SU-DHL-6 (cell line): Measurements from ENCODE around the gene CNTNAP5.

ENCODE experiments used
- H2AFZ ChIP-seq: fragments of 200-600 bp; sonication (generic); 2 replicates; pipeline ENCODE4 v1.6.1; 2014; ENCODE audit warnings: low read depth, mild to moderate bottlenecking, moderate library complexity, mixed read lengths, antibody characterized with exemption, low read length; ENCODE audit not compliant: severe bottlenecking
- H3F3A ChIP-seq: fragments of 200-600 bp; shearing (Covaris generic); 2 replicates; pipeline ENCODE4 v1.6.0; 2016; ENCODE audit warnings: antibody characterized with exemption, mild to moderate bottlenecking; ENCODE audit not compliant: insufficient read depth
- H3K27ac ChIP-seq: fragments of 200-600 bp; sonication (generic); 2 replicates; pipeline ENCODE4 v1.5.1; 2016; ENCODE audit warnings: low read depth, mild to moderate bottlenecking, low read length, moderate library complexity, mixed read lengths
- H3K27me3 ChIP-seq: fragments of 200-600 bp; sonication (generic), shearing (Covaris generic); 2 replicates; pipeline ENCODE4 v1.6.0; 2014; ENCODE audit warnings: mild to moderate bottlenecking, low read length
- H3K36me3 ChIP-seq: fragments of 200-600 bp; sonication (generic); 2 replicates; pipeline ENCODE4 v1.6.1; 2014; ENCODE audit warnings: mild to moderate bottlenecking, low read length, mixed read lengths
- H3K4me2 ChIP-seq: fragments of 300-600, 200-600 bp; shearing (Covaris generic), sonication (generic); 2 replicates; pipeline ENCODE4 v1.6.0; 2014; ENCODE audit warnings: low read length, low read depth, mild to moderate bottlenecking; ENCODE audit not compliant: poor library complexity, severe bottlenecking
- H3K4me3 ChIP-seq: fragments of 200-600 bp; sonication (generic); 2 replicates; pipeline ENCODE4 v1.5.1; 2014; ENCODE audit warnings: antibody characterized with exemption, low read length, mild to moderate bottlenecking, mixed read lengths; ENCODE audit not compliant: insufficient read depth, poor library complexity, severe bottlenecking
- H3K79me2 ChIP-seq: fragments of 200-600 bp; sonication (generic); 2 replicates; pipeline ENCODE4 v1.6.1; 2014; ENCODE audit warnings: mild to moderate bottlenecking, low read length, moderate library complexity; ENCODE audit not compliant: insufficient read depth
- H3K9ac ChIP-seq: fragments of 200-600 bp; sonication (generic); 2 replicates; pipeline ENCODE4 v1.7.0; 2014; ENCODE audit warnings: mild to moderate bottlenecking, low read length
- H3K9me2 ChIP-seq: fragments of 200-600 bp; sonication (generic); replicated peaks from 2 replicates; pipeline ENCODE4 v1.6.1; 2014; ENCODE audit warnings: low read length; ENCODE audit not compliant: insufficient read depth
- H3K9me3 ChIP-seq: fragments of 200-600 bp; sonication (generic); 2 replicates; pipeline ENCODE4 v1.6.1; 2014; ENCODE audit warnings: low read length, mixed read lengths; ENCODE audit not compliant: insufficient read depth
- H4K20me1 ChIP-seq: fragments of 200-600 bp; sonication (generic); 2 replicates; pipeline ENCODE4 v1.6.1; 2014; ENCODE audit warnings: low read depth, mild to moderate bottlenecking, antibody characterized with exemption, low read length, moderate library complexity, mixed read lengths
- EZH2phosphoT487 ChIP-seq: fragments of 200-600 bp; sonication (generic), shearing (Covaris generic); conservative IDR thresholded peaks from 2 replicates; pipeline ENCODE4 v1.6.1; 2018; ENCODE audit warnings: mild to moderate bottlenecking, antibody characterized with exemption, low read length, moderate library complexity, mixed read lengths
- TF ChIP-seq, protein P1 (sequence below): fragments of 200-600 bp; sonication (generic); IDR thresholded peaks from one replicate; pipeline ENCODE4 v1.5.1; 2017; ENCODE audit warnings: antibody characterized with exemption, mild to moderate bottlenecking, low read length, moderate library complexity; ENCODE audit not compliant: insufficient read depth, poor library complexity, severe bottlenecking

Gene CNTNAP5

DNA sequence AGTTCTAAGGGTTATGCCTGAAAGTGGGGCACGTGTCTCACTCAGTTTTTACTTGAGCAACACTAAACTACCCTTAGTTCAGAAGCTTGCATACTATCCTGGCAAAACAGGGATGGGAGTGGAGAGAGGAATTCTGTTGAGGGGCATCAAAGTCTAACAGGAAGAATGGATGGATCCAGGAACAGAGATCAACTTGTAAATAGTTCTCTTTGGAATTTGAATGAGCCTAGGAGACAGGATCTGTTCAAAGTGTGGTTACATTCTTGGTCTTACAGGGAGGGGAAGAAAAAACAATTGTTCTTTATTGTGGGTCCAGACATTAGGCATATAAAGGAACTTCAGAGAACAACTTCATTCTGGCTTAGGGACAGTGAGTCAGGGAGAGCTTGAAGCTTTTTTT is 560.2 kb downstream of the CNTNAP5 start:
- no peaks in the 10 kb centered on the region for H3K27me3 ChIP-seq
- no peaks in the 10 kb centered on the region for H3K36me3 ChIP-seq
- TF ChIP-seq, protein P1, sequence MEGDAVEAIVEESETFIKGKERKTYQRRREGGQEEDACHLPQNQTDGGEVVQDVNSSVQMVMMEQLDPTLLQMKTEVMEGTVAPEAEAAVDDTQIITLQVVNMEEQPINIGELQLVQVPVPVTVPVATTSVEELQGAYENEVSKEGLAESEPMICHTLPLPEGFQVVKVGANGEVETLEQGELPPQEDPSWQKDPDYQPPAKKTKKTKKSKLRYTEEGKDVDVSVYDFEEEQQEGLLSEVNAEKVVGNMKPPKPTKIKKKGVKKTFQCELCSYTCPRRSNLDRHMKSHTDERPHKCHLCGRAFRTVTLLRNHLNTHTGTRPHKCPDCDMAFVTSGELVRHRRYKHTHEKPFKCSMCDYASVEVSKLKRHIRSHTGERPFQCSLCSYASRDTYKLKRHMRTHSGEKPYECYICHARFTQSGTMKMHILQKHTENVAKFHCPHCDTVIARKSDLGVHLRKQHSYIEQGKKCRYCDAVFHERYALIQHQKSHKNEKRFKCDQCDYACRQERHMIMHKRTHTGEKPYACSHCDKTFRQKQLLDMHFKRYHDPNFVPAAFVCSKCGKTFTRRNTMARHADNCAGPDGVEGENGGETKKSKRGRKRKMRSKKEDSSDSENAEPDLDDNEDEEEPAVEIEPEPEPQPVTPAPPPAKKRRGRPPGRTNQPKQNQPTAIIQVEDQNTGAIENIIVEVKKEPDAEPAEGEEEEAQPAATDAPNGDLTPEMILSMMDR, result no peak
- no peak for TF ChIP-seq EZH2phosphoT487
- no peaks in the 10 kb centered on the region for H3K9me3 ChIP-seq
- H4K20me1 ChIP-seq, result no peaks in the 10 kb centered on the region
- H3K4me3 ChIP-seq, result no peak overlapping the region
- H3K4me2 ChIP-seq, result no peak overlapping the region
- H3K27ac ChIP-seq, result no peak overlapping the region
- H3K9ac ChIP-seq, result no peak overlapping the region
- H3K79me2 ChIP-seq, result no peaks in the 10 kb centered on the region
- H3K9me2 ChIP-seq, result no peaks in the 10 kb centered on the region
- H3F3A ChIP-seq, result no peaks in the 10 kb centered on the region
- H2AFZ ChIP-seq, result no peak overlapping the region

DNA sequence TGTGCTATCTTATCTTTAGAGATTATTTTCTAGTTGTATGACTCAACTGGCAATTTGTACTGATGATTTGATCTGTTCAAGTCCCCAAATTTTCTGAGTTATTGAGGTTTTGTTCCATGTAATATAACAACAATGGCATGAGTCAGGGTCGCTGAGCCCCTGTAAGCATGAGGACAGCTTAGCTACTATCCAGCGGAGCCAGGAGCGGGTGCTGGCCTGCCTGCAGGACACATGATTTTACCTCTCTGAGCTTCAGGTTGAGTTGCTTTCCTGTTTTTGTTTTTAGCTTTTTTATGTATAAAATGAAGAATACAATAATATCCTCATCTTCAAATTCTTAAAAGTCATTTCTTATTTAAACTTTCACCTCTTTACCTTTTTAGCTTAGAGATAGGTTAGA is 561.1 kb downstream of the CNTNAP5 start:
- H3F3A ChIP-seq, result no peaks in the 10 kb centered on the region
- no peak overlapping the region for H3K4me2 ChIP-seq
- TF ChIP-seq, protein P1, result no peak
- TF ChIP-seq EZH2phosphoT487, result no peak
- H3K9ac ChIP-seq, result no peak overlapping the region
- H3K4me3 ChIP-seq, result no peak overlapping the region
- no peaks in the 10 kb centered on the region for H3K36me3 ChIP-seq
- no peaks in the 10 kb centered on the region for H3K79me2 ChIP-seq
- no peak overlapping the region for H3K27ac ChIP-seq
- no peaks in the 10 kb centered on the region for H3K9me3 ChIP-seq
- H4K20me1 ChIP-seq, result no peaks in the 10 kb centered on the region
- H3K9me2 ChIP-seq, result no peaks in the 10 kb centered on the region
- H2AFZ ChIP-seq, result no peak overlapping the region
- H3K27me3 ChIP-seq, result no peaks in the 10 kb centered on the region

DNA sequence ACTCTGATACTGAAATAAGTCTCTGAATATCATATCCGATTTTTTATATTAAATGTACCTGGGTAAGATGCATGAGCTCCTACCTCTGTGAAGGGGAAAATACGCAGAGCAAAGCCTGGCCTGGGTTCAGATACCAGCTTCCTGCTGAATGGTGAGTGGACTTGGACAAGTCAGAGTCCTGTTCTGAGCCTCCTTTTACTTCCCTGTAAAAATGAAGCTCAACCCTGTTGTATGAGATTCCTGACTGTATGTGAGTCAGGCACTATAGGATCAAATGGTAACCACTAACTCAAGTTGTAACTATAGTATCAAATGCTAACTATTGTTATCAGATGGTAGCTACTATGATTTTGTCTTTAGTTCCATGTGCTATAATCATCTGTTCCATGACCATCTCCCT is 561.7 kb downstream of the CNTNAP5 start:
- H3K27me3 ChIP-seq, result no peaks in the 10 kb centered on the region
- H3K27ac ChIP-seq, result no peak overlapping the region
- H4K20me1 ChIP-seq, result no peaks in the 10 kb centered on the region
- H3K9me2 ChIP-seq, result no peaks in the 10 kb centered on the region
- H3K36me3 ChIP-seq, result no peaks in the 10 kb centered on the region
- no peaks in the 10 kb centered on the region for H3K9me3 ChIP-seq
- H3K4me3 ChIP-seq, result no peak overlapping the region
- TF ChIP-seq, protein P1, result no peak
- TF ChIP-seq EZH2phosphoT487, result no peak
- H3K9ac ChIP-seq, result no peak overlapping the region
- no peak overlapping the region for H3K4me2 ChIP-seq
- H2AFZ ChIP-seq, result no peak overlapping the region
- H3F3A ChIP-seq, result no peaks in the 10 kb centered on the region
- H3K79me2 ChIP-seq, result no peaks in the 10 kb centered on the region
